Measurements from ENCODE around the gene NCKAP5.

The NCKAP5 gene

DNA sequence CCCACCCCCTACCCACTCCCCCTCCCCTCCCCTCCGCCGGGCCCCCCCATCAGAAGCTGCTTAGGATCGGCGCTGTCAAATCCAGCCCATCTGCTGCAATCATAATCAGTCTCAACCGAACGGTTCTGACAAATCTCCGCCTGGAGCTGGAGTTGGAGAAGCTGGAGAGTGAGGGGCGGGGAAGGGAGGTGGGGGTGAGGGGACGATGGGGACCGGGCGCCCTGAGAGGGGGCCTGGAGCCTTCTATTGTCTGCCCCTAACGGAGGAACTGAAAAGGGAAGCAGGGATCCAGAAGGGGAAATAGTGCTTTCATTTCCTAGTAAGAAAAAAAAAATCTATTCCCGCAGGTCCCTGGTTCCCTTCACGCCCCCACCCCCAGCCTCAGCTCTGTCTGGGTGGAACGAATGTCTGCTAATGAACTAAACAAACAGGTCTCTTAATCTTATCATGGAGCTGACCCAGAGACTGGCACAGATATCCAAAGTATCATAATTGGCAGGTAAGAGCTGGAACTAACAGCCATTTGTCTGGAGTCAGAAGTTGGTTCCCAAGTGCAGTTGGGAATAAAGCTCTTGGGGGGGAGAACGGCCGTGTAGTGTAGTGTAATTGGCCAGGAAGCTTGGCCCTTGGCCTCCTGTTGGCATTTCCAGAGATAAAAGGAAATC, 301.2 kb downstream of the NCKAP5 start:
- no peak for DNase-seq (ENCODE audit: low read depth in 2 of 2)

DNA sequence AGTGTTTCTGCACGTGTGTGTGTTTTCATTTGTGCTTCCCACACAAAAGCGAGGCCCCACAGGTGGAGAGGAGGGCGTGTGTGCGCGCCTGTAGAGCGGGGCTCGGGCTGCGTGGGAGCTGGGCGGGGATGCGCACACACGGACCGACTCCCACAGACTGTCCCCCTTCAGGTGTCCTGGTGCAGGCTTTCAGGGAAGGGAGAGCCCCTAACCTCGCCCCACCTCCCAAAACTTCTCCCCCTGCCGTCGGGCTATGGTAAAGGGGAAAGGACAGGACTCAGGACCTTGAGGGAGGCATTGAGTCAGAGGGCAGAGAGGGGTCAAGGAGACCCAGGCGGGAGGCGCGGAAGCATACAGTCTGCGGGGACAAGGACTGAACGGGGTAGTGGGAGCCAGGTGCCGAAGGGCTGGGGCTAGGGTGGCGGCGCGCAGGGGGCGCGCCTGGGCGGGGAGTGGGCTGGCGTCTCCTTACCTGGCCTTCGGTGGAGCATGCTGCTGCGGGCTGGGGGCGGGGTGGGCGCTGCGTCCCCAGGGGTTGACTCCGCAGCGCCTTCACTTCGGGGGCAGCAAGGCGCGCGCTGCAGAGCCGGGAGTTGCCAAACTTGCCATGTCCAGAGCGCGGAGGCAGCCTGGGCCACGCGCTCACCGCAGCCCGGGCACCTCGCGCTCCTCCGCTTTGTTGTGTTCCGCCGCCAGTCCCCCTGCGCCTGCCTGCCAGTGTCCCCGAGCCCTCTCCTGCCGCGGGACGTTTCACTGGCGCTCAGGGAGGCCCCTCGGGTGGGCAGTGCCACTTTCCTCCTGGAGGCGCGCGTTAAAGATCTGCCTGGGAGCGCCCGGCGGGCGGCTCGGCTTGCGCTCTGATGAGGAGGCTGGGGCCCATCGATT, 302.0 kb downstream of the NCKAP5 start:
- no peak for DNase-seq (ENCODE audit: low read depth in 2 of 2)

DNA sequence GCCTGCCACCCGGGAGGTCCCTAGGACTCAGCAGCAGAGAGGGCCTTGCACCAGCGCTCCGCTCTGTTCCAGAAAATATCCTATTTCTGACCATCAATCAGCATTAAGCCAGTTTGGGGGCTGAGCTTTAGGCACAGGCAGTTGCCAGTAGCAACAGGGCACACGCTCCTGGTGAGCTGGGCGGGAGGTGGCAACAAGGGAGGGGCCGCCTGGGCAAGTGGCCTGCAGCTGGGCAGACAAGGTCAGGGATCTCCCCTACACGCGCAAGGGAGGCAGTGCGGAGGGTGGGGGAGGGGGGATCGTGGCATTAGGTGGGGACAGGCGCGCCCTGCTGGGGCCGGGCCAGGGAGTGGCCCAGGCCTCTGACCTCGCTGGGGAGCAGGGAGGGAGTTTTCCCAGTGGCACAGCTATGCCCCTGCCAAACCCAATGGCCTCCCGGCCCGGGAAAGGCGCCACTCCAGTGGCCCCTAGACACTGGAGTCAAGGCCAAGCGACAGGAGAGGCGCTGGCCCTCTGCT, 302.8 kb downstream of the NCKAP5 start:
- no peak for DNase-seq (ENCODE audit: low read depth in 2 of 2)

DNA sequence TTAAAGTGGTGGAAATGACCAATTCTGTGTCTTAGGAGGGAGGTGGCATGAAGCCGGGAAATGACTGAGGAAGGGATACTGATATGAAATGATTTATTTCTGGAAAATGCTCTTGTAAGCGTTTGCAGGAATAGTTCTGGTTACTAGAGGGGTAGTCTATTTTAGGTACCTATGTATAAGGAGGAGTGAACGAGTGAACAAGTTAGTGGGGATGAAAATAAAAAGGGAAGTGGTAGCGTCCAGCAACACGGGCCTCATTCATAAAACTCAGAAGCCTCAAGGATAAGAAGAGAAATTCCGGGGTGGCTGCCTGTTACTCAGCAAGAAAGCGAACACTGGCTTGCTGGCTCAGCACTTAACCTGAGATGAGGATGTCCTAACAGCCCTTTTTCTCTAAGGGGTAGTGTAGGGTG, 303.3 kb downstream of the NCKAP5 start:
- DNase-seq (ENCODE audit: low read depth in 2 of 2): no peak

DNA sequence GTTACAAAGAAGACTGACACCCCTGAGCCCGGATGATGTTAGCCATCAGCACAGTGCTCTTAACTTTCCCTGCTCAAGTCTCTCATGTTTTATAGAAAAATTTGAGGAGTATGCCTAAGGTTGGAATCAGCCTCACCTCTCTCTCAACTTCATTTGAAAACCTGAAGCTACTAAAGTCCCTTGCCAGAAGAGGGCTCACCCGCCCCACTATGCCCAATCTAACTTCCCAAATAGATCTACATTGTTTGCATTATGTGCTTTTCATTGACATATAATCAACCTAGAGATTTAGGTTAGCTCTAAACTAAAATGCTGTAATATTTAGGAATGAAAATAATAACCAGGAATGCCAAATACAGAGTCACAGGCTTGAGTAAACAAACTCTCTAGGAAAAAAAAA, 305.4 kb downstream of the NCKAP5 start:
- DNase-seq (ENCODE audit: low read depth in 2 of 2): no peak

DNA sequence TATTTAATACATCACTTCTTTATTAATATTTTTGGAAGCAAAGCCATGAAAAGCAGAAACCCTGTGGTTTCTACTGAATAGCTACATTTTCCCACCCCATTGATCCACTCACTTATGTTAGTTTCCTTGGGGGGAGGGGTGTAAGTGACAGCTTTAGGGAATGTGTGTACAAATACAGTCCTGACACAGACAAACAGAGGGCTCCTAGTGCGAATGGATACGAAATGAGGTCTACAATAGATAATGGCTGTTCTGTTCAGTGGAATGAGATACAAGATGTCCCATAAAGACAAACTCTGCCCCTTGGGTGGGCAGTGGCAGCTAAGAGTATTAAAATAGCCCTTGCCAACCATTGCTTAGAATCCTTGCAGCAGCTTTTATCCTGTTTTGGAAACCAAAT, 312.9 kb downstream of the NCKAP5 start:
- DNase-seq (ENCODE audit: low read depth in 2 of 2): no peak

DNA sequence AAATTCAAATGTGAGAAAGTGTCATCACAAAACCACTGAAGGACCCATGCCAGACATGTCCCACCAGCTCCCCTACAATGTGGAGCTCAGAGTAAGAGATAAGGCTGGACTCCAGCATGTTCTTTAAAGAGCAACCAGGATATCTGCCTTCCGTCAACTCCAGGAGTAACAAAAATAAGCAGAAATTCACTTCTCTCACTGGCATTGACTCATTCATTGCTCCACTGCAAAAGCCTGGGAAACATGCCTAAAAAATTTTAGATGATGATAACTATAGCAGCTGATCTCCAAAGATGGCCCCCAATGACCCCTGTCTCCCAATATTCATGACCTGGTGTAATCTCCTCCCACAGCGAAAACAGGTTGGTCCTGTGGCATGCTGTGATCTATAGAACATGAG, 314.5 kb downstream of the NCKAP5 start:
- no peak for DNase-seq (ENCODE audit: low read depth in 2 of 2)

DNA sequence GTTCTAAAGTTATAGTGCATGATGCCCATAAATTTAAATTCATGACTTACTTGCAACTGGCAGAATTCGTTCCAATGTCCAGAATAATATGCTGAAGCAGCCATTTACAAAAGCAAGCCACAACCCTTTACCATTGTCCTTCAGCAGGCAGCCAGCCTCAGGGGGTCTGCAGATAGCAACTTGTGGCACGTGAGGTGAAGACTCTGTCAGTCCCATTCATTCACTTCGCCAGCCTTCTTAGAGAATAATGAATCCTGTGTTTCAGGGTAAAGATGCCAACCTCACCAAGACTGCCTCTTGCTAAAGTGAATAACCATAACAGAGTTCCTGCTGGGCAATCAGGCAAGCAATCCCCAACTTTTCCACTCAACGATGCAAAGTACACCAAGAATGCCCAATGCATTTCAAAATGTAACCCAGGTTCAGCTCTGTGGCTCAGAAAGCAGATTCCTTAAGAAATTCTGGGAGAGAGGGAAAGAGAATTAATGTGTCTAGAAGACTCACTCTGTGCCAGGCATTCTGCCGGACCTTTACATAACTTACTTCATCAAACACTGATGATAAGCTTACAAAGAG, 315.4 kb downstream of the NCKAP5 start:
- no peak for DNase-seq (ENCODE audit: low read depth in 2 of 2)

DNA sequence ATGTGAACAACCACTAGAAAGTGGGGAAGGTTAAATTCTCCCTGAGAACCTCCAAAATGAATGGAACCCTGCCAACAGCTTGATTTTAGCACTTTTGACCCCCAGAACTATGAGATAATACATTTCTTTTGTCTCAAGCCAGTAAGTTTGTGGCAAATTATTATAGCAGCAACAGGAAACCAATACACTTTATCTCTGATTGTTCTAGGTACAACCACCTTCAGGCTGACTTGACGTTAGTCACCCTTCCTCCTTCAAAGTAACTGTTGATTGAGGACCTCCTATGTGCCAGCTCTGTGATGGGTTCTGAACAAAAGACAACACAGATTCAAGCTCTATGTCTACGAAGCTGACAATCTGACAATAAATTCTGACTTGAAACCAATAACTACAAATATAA, 318.9 kb downstream of the NCKAP5 start:
- no peak for DNase-seq (ENCODE audit: low read depth in 2 of 2)

DNA sequence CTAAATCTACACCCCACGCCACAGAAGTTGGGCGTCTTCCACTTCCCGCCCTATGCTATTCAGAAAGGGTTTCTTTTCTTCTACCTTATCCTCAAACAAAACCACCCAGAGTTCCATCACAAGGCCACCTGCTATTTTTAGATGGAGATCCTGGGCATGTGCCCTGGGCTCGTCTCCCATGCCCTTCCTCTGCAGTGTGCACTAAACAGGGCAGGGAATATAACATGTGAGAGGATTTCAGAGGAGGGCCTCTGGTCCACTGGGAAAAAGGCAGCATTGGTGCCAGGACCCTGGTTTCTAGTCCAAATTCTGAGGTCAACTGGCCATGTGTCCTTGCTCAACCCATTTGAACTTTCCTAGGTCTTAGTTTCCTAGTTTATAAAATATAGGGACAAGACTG, 320.0 kb downstream of the NCKAP5 start:
- no peak for DNase-seq (ENCODE audit: low read depth in 2 of 2)

DNA sequence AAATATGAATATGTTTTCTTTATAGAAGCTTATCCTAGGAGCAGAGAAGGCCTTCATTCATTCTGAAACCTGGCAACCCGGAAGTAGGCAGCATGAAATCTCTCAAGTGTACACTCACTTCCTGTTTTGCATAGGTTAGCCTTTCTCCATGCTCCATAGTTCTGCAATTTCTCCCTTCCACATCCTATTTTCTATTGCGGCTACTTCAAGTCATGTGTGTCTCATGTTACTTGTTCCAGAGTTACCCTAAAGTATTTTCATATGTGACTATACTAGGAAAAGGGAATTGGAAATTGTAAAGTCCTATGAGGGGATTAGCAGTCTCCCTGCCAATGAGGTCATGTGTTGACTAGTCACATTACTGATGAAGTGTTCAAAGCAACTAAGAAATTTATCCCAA, 320.6 kb downstream of the NCKAP5 start:
- DNase-seq (ENCODE audit: low read depth in 2 of 2): no peak

DNA sequence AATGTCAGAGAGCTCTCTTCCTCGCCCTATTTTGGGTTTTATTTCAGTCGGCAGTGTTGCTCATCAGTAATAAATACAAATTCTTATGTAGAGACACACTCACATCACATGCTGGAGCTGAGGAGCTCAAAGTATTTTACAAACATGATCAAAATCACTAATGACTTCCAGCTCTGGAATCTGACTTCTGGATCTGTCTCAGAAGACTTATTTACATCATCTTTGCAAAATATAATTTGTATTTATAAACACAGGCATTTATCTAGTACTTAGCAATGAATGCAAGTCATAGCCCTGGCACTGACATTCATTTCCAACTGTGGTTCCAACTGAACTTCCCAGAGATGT, 327.1 kb downstream of the NCKAP5 start:
- DNase-seq (ENCODE audit: low read depth in 2 of 2): no peak

DNA sequence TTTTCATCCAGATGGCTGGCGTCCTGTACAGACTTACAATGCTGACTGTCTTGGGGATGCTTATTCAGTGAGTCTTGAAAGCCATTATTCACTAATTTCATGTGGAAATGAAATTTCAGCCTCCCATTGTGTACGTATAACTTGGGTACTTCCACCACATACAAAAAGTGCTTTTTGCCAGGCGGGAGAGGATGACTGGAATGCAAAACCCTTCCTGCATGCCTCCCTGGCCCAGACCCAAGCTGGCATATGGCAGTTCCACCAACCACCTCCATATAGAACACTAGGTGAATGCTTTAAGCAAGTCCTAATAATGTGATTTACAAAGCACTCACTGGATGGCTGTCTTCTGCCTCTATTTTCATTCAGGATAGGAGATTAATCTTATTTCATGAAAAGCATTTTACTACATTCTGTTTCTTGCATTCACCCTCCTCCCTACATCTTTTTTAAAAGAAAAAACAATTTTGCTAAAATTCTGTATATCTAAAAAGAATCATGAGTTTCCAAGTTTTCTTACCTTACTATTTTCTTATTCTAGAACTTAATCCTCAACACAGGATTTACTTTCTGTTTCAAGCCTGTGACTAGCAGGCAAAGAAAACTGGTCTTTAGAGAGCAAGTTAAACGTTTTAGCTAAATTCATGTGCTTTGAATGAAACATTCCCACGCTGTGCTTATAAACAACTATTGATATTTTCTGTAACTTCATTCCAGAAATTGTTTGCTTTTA, 327.6 kb downstream of the NCKAP5 start:
- DNase-seq (ENCODE audit: low read depth in 2 of 2): no peak

DNA sequence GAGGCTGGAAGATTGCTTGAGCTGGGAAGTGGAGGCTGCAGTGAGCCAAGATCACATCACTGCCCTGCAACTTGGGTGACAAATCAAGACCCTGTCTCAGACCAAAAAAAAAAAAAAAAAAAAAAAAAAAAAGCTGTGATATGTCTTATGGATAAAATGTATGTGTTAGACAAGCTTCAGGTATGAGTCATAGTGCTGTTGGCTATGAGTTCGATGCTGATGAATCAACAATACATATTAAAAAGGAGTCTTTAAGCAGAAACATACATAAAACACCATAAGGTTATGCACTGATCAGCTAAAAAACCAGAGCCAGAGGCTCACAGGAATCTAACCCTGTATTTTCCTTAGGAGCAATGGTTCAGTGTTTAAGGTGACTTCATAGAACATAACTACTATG, 332.3 kb downstream of the NCKAP5 start:
- no peak for DNase-seq (ENCODE audit: low read depth in 2 of 2)

DNA sequence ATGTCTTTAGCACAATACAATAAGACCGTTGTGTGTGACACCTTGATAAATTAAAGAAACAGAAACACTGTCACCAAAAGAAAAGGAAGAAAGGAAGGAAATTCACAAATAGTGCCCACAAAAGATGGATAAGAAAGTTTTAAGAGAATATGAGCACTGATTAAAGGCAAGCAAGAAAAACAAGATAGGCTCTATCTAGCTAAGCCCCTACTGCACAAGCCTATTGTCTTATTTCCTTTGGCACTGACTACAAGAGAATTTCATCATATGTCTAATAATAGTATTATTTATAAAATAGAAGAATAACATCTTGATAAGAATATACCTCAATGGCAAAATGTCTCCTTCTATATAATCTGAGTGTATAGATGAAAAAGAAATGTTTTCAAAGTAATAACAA, 335.7 kb downstream of the NCKAP5 start:
- DNase-seq (ENCODE audit: low read depth in 2 of 2): no peak

DNA sequence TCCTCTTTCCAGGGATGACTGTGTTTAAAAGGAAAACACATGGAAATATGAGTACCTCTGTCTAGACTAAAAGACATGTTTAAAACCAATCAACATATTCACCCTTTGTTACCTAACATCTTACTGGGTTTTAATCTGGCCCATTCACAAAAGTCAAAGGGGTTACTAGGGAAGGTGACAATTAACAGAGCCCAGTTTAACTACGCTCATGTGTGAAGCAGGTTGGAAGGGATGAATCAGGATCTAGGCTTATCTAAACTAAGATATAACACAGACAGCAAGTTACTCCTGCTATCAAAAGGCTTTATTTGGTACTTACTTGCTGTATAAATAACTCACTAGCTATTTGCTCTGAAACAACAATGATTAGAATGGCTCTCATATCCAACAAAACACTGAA, 337.0 kb downstream of the NCKAP5 start:
- no peak for DNase-seq (ENCODE audit: low read depth in 2 of 2)

DNA sequence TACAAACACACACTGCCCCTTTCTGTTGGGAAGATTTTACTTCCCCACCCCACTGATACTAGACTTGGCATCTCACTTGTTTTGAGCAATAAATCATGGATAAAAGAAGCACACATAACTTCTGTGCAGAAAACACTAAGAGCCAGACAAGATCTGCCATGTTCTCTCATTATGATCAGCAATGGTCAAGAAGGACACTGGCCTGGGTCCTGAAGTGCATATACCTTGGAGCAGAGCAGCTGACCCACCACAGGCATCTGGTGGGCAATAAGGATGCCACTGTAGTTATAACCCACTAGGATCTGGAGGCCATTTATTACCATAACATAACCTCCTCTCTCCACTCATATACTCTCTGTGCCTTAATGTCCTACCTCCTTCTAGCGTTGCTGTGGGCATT, 338.3 kb downstream of the NCKAP5 start:
- no peak for DNase-seq (ENCODE audit: low read depth in 2 of 2)

DNA sequence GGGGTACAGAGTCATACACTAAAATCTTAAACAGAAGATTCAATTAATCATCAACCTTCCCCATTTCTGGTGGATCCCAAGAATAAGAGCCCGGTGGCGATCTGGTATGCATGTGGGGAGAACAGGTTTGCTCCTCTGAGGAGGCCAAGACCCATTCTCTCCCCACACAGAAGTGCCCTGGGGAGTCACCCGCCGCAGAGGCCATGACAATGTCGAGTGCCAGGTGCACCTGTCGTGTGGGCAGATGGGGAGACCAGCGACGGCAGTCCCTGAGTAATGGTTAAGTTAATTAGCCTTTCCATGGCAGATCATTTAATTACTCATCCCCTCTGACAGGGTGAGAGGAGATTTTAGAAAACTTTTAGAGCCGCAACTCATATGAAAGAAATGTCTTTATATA, 345.0 kb downstream of the NCKAP5 start:
- no peak for DNase-seq (ENCODE audit: low read depth in 2 of 2)

DNA sequence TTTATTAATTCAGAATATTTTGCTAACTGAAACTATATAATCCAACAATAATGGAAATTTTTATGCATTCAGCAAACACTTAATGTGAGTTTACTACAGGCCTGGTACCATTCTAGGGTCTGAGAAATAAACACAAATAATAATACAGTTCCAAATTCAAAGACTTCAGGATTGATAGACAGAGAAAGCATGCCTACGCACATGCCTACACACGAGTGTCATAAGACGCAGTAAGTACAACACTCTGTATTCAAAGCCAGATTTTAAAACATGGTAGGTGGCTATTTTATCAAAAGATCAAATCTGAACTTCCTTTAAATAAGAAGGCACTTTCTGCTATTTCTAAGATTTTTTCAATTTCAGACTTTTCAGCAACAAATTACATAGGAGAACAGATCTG, 346.9 kb downstream of the NCKAP5 start:
- no peak for DNase-seq (ENCODE audit: low read depth in 2 of 2)

DNA sequence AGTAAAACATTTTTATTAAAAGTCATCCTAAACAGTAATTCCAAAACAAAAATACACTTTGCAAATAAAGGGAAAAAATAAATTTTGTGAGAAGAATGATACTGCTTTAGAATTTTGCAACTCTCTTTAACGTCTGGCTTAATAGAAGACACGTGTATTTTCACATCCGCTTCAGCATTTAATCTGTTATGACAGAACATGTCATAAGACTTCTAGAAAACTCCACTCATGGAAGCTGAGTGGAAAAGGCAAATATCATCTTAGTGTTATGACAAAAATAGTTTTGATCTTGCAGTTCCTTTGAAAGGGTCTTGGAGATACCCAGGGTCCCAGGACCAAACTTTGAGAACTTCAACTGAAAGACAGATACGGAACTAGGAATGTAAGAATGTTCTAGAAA, 350.1 kb downstream of the NCKAP5 start:
- no peak for DNase-seq (ENCODE audit: low read depth in 2 of 2)

DNA sequence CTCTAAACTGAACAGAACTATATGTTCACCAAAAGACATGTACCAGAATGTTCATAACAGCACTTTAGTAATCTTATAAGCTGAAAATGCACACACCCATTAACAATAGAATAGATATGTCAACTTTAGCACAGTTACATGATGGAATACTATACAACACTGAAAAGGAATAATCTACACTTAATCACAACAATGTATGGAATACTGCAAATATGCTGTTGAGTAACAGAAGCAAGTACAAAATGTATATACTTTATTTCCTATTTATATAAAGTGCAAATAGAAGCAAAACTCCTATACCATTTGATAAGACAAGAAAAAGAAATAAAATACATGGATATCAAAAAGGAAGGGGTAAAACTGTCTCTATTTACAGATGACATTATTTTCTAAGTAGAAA, 352.8 kb downstream of the NCKAP5 start:
- no peak for DNase-seq (ENCODE audit: low read depth in 2 of 2)

DNA sequence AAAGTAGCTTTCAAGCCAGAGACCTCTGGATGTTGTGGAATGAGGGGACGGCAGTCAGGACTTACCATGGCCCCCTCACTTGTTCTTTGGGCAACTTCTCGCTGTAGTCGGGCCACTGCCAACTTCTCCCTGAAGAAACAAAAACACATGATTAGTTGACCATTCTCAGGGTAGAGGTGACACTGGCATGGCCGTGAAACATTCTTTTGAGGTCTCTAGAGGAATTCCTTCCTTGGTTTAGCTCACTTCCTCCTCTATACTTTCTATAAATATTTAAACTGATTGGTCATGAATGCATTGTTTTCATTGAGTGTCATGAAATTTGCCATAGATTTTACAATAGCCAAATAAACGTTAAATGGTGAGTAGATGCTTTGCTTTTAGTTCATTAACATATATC, 354.6 kb downstream of the NCKAP5 start:
- no peak for DNase-seq (ENCODE audit: low read depth in 2 of 2)

All from stimulated activated CD8-positive, alpha-beta memory T cell treated with anti-CD3 and anti-CD28 coated beads, Interleukin-7, amount 100 ng/mL, for 4 hours (primary cell).